Measurements from ENCODE around the gene DMXL1.
A peak's percentile ranks its signal among the peaks of the same experiment; 100 is the strongest.

Gene DMXL1

DNA sequence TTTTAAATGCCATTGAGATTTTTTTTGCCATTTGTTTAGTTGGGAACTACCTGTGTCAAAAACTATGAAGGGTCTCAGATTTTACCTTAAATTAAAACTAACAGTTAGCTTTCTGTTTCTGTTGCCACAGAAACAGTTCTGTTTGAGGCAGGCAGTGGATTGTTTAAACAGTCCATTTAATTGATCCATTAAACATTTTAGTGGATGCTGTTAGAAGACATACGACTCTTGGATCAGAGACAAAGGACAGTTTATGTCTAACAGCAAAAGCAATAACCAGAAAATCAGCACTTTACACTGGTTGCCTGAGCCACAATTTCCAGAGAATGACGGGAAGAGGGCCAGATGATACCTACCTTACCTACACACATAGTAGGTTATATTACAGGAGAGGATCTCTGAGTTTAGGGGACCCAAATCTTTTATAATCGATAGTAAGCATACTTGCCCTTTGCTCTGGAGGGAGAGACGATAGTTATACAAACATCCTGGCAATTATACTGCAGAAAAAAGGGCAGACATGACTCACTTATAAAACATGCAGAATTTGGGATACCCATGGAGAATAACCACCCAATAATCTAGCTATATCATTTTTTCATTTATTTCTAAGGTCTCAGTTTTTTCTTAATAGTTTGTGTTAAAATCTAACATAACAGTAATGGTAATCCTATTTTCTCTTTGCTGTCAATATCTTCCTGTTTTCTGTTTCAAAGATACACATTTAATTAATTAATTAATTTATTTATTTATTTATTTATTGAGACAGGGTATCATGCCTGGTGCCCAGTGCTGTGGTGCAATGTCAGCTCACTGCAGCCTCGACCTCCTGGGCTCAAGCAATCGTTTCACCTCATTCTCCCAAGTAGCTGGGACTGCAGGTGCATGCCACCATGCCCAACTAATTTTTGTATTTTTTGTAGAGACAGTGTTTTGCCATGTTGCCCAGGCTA is 148.2 kb downstream of the DMXL1 start (continued):
- no peak for TF ChIP-seq SETDB1 (IDR thresholded peaks at IDR 0.05; ENCODE audit: insufficient read length, low read length)
- peak; percentile 73 for TF ChIP-seq ZBTB11 (tag by site-specific recombination; conservative IDR thresholded peaks at IDR 0.05; ENCODE audit: low read depth)
- no peak for TF ChIP-seq ZNF274 (IDR thresholded peaks at IDR 0.05; ENCODE audit: low read length)
- no peak for TF ChIP-seq ZNF274 (tag by site-specific recombination; IDR thresholded peaks at IDR 0.05; ENCODE audit: borderline replicate concordance)
- no peak for TF ChIP-seq ZBTB21 (tag by site-specific recombination; IDR thresholded peaks at IDR 0.05)
- no peak for TF ChIP-seq KLF17 (tag by site-specific recombination; IDR thresholded peaks at IDR 0.05)
- TF ChIP-seq ZNF843 (tag by site-specific recombination; IDR thresholded peaks at IDR 0.05), result no peak
- no peak for TF ChIP-seq FEZF1 (tag by site-specific recombination; IDR thresholded peaks at IDR 0.05)
- TF ChIP-seq ZEB2 (tag by site-specific recombination; IDR thresholded peaks at IDR 0.05), result no peak
- no peak; the same call in 1 of the 2 replicates for TF ChIP-seq ZNF214 (tag by site-specific recombination; IDR thresholded peaks at IDR 0.05; ENCODE audit: borderline replicate concordance)
- no peak for TF ChIP-seq ZNF324 (tag by site-specific recombination; IDR thresholded peaks at IDR 0.05)
- 0 out of 2 replicates have a peak, but pooled peaks have one; percentile 58 for TF ChIP-seq ZNF501 (tag by site-specific recombination; IDR thresholded peaks at IDR 0.05)
- no peak for TF ChIP-seq MYNN (tag by site-specific recombination; IDR thresholded peaks at IDR 0.05; ENCODE audit: borderline replicate concordance)
- no peak for TF ChIP-seq ZNF677 (tag by site-specific recombination; IDR thresholded peaks at IDR 0.05)
- TF ChIP-seq ZNF184 (tag by site-specific recombination; IDR thresholded peaks at IDR 0.05), result no peak
- no peak for TF ChIP-seq ZNF626 (tag by site-specific recombination; IDR thresholded peaks at IDR 0.05)
- TF ChIP-seq TRIM28 (IDR thresholded peaks at IDR 0.05; ENCODE audit: borderline replicate concordance, low read length), result no peak
- TF ChIP-seq ZNF585B (tag by site-specific recombination; IDR thresholded peaks at IDR 0.05), result no peak
- TF ChIP-seq ZNF513 (tag by site-specific recombination; IDR thresholded peaks at IDR 0.05), result no peak
- TF ChIP-seq ZFP37 (tag by site-specific recombination; IDR thresholded peaks at IDR 0.05), result peak; percentile 41; the same call in 1 of the 2 replicates
- TF ChIP-seq SCRT2 (tag by site-specific recombination; IDR thresholded peaks at IDR 0.05), result no peak
- TF ChIP-seq ZNF645 (tag by site-specific recombination; IDR thresholded peaks at IDR 0.05), result no peak
- no peak for TF ChIP-seq PRDM10 (tag by site-specific recombination; IDR thresholded peaks at IDR 0.05)
- no peak for TF ChIP-seq ZNF670 (tag by site-specific recombination; IDR thresholded peaks at IDR 0.05; ENCODE audit: low read depth)
- TF ChIP-seq ZSCAN30 (tag by site-specific recombination; IDR thresholded peaks at IDR 0.05), result no peak
- TF ChIP-seq ZNF600 (tag by site-specific recombination; IDR thresholded peaks at IDR 0.05), result no peak
- no peak for TF ChIP-seq ZBTB17 (tag by site-specific recombination; IDR thresholded peaks at IDR 0.05)
- TF ChIP-seq WT1 (tag by site-specific recombination; IDR thresholded peaks at IDR 0.05), result no peak
- TF ChIP-seq MEIS1 (CRISPR knock-in tag; IDR thresholded peaks at IDR 0.05; ENCODE audit: borderline replicate concordance), result no peak

Data from HEK293 (cell line).